CD4-positive, alpha-beta T cell treated with Interleukin-15 for 1 hour (primary cell): ENCODE measurements around the gene PDCD1.
A peak's percentile ranks its signal among the peaks of the same experiment; 100 is the strongest.

ENCODE experiments used
- DNase-seq: peaks from one replicate; pipeline ENCODE4 v3.0.0-alpha.2; 2020

PDCD1 gene

DNA sequence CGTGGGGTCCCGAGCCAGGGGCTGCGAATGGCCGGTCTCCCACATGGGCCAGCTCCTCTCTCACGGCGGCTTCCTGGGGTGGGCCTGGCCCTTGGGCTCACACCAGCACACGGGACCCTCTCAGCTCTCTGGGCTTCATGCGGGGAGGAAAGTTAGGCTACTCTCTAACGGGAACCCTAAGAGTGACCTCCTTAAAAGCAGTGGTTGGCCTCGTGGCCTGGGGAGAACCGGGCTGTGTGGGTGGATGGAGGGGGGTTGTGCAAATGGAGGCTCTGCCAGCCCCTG is 36.7 kb upstream of the PDCD1 start:
- DNase-seq, result no peak

DNA sequence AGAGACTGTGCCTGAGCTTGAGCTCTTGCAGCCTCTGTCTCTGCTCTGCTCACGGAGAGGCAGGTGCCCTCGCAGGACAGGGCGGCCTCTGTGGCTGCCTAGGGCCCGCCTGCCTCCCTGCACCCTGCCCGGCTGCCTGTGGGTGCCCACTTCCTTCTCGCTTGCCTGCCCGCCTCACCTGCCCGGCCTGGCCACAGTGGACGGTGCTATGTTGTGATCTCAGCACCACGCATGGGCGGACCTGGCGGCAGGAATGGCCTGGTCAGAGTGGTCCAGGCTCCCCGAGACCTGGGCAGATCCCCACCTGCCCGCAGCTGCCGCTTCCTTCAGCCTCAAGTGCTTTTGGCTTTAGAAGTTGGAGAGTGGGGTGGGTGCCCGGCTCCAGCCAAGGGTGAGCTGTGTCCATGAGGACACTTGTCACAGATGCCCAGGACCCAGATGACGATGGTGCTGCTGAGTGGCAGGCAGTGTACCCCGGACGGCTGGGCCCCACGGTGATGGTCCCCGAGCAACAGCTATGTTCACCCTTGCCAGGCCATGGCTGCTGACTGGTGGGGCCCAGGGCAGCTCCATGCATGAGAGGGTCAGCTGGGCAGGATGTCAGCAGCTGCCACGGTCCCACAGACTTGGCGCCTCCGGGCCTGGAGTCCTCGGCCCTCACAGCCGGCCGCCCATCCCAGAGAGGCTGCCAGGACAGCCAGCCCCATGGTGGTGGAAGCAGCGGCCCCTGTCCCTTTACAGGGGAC is 36.2 kb upstream of the PDCD1 start:
- DNase-seq, result no peak

DNA sequence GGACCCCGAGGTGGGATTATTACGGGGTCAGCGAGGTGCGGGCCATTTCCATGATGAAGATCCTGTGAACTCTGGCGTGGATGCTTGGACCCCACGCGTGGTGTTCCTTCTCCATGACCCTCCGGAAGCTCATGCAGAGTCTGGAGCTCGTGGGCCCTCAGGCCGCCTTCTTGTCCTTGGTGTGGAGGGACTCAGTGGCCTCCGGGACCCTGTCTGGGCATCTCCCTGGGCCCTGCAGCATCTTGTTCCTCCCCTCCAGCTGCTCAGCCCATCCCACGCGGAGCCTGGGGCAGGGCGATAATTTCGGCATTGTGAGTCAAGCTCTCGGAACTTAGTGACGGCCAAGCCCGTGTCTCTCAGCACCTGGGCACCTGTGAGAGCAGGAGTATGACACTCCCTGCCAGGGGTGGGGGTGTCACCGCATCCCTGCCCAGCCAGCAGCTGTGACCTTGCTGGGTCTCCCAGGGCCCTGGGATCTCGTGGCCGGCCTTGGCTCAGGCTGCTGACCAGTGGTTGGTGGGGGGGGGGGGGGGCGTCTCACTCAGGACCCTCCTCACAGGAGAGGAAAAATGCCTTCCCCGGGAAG is 35.5 kb upstream of the PDCD1 start:
- no peak for DNase-seq

- DNase-seq, result no peak
Measured at GRCh38 chr2:241893265-241893664, 34.6 kb upstream of the PDCD1 start.

DNA sequence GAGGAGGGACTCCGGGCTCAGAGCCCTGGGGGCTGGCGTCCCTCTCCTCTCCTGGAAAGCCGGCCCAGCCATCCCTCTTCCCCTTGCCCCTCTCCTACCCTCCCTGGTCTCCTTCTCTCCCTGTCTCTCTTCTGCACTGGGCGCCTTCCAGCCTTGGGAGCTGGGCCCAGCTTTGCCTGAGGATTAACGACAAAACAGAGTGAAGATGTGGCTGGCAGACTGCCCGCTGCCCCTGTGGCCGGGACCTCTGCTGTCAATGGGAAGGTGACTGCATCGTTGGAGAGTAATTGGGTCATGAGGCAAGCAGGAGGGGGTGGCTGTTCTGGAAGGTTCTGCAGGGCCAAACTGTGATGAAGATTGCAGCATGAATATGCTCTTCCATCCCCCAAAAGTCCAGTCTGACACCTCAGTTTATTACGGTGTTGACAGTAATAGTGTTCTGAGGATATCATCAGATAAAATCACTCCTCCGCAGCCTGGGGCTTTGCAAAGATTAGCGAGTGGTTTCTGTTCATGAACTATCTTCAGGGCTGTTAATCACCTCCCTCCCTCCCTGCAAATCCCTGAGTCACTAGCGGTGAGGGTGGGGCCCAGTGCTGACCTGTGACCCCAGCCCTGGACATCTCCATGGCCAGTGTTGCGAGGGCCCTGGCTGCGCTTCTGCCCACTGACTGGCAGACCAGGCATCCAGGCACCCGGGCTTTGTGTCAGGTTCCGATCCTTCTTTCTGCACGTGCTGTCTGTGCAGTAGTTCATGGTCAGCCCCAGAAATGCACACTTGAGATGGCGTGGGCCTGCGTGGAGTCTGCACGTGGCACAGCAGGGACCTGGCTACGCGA is 33.8 kb upstream of the PDCD1 start:
- DNase-seq, result no peak

GRCh38 chr2:241891988-241892298 is 33.2 kb upstream of the PDCD1 start:
- DNase-seq, result no peak

DNA sequence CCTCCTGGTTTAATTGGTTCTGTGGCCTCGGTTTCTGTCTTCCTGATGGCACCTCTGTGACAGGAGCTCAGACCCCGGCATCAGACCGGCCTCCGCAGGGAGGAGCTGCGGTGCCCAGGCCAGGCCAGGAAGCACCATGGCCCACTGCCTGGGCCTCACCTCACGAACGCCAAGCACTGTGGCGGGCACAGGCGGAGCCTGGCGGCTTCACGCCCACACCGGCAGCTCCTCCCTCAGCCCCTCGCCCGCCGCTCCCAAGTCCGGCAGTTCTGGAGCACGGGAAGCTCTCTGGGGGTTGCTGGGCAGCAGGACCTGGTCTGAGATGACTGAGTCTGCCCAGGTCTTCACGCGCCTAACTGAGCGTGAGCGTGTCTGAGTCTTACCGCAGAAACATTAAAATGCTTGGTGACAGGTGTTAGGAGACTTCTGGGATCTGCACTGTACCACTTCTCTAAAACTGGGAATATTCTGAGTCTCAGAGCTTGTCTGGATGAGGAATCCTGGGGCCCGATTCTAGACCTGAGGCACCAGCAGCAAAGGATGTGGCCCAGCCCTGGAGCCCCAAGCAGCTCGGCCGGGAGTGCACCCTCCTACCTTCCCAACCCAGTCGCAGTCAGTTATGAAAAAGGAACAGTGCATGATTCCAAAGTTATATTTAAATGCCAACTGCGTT is 32.8 kb upstream of the PDCD1 start:
- DNase-seq, result no peak

DNA sequence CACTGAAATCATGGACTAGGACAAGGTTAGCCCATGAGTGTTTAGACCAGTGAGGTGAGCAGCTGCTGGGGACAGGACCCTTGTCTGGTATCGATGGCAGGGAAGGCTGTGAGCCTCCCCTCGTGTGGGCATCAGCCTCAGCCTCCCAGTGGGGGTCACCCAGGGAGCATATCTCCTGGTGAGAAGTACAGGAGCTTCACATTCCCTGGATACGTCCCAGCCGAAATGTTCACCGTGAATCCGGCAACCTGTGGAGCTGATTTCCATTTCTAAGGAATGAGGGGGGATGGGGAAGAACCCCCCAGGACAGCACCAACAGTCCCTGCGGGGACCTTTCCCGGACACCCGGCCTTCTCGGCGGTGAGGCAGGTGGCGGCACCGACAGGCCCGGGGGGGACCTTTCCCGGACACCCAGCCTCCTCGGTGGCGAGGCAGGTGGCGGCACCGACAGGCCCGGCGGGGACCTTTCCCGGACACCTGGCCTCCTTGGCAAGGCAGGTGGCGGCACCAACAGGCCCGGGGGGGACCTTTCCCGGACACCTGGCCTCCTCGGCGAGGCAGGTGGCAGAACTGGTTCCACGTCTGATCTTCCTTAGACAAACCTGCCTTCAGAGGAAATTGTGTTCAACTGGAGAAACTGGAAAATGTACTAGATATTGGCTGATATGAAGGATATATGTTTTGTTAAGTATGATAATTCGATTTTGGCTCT is 32.0 kb upstream of the PDCD1 start:
- no peak for DNase-seq

DNA sequence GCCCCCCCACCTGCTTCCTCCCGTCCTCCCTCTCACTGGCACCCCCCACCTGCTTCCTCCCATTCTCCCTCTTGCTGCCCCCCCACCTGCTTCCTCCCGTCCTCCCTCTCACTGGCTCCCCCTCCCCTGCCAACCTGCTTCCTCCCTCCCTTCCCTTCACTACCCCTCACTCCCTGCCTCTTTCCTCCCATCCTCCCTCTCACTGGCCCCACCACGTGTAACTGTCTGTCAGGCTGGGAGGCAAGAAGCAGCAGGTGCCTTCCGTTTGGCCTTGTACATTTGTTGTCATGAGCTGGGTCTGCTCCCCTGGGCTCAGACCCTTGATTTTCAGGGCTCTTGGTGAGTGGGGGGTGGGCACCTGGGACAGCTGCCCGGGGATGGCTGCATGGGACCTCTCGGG is 29.9 kb upstream of the PDCD1 start:
- no peak for DNase-seq

DNA sequence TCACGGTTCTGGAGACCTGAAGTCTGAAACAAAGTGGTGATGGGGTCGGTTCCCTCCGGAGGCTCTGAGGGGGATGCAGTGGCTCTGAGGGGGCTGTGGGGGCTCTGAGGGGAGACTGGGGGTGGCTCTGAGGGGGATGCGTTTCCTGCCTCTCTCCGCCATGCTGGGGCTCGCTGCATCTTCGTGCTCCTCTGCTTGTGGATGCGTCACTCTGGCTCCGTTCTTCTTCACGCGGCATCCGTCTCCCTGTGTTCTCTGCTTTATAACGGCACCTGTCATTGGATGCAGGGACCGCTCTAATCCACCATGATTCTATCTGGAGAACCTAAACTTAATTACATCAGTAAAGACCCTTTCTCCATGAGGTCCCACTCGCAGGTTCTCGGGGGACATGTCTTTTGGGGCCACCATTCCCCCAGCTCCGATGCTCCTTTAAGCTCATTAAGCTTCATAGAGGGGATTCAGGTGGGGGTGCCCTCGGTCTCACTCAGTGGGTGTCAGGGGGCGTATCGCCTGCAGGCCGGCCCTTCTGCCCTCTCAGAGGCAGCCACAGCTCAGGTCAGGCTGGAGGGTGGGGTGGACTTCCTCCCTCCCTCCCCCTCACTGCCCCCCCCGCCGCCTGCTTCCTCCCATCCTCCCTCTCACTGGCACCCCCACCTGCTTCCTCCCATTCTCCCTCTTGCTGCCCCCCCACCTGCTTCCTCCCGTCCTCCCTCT is 29.3 kb upstream of the PDCD1 start:
- no peak for DNase-seq

- no peak for DNase-seq
Measured at GRCh38 chr2:241886840-241887447, 28.2 kb upstream of the PDCD1 start.

GRCh38 chr2:241885946-241886643 is 27.4 kb upstream of the PDCD1 start:
- DNase-seq, result no peak

GRCh38 chr2:241885291-241885945 is 26.7 kb upstream of the PDCD1 start:
- no peak for DNase-seq

DNA sequence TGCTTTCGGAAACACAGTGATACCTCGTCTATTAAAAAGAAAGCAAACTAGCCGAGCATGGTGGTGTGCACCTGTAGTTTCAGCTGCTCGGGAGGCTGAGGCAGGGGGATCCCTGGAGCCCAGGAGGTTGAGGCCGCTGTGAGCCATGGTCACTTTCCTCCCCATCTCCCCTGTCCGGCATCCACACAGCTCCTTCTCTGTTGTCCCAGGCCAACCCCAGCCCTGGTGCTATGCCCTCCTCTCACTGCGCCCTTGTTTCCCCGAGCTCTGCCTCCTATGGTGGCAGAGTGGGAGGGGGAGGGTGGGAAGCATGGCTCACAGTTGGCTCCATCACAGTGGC is 26.2 kb upstream of the PDCD1 start:
- DNase-seq, result no peak

DNA sequence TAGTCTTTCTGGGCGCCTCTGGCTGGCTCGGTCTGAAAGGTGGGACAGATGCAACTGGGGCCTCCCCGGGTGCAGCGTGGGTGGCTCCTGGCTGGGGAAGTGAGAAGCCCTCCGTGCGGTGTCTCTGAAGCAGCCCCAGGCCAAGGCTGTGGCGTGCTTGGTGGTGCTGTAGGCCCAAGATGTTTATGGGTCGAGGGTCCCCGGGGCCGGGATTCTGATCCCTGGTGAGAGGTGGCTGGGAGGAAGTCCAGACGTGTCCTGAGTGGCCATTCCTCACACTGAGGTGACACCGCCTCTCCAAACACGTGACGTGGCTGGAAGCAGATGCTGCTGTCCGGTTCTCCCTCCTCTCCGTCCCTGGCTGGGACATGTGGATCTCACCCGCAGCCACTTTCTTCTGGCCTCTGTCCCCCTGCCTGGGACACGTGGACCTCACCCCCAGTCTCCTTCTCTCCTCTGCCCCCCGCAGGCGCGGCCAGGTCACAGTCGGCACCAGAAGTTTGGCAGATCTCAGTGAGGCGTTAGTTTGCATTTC is 23.5 kb upstream of the PDCD1 start:
- no peak for DNase-seq

DNA sequence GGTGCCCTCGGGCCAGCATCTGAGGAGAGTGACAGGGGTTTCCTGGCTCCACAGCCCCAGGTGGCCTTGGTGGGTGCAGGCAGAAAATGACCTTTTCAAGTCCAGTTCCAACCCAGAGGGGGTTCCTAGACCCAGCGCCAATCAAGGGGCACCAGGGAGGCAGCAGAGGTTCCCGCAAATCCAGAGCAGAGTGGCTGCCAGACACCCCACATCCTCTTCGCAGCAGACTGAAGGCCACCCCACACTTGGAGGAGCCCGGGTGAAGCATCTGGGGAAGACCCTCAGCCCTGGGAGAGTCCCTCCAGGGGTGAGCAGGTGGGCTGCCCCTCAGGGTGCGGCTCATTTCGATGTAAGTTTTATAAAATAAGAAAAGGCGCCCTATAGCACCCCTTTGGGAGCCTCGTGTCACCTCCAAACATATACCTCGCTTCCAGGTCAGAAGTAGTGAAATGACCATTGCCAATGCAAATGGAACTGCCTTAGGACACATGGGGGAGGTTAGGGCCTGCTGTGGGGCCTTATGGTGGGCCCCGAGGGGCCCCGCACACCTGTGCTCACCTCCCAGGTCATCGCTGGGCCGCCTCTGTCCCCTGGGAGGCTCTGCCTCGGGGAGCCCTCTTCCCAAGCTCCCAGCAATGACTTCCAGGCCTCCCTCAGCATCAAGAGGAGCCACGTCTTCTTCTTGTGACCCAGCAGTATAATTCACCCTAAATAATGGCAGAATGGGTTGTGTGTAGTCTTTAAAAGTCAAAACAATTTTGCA is 21.8 kb upstream of the PDCD1 start:
- no peak for DNase-seq

GRCh38 chr2:241879326-241879725 is 20.6 kb upstream of the PDCD1 start:
- DNase-seq, result no peak

GRCh38 chr2:241877989-241878970 is 19.6 kb upstream of the PDCD1 start:
- peak; percentile 73 for DNase-seq
